Caco-2 (cell line): ENCODE measurements around the gene PDIK1L. TPM values are rescaled to one million over a fixed set of nuclear protein-coding genes. Genes with fewer than 3 reads are reported as not detected.

Experiments used
- BruUV-seq: library from RNA; stranded (reverse); fragments of 400-500 nt; replicated peaks from 2 replicates; lab custom pipeline; 2021; lab: Mats Ljungman, UMichigan
- CTCF ChIA-PET: fragments of 300-600 bp; sonication (Branson Sonifier 250); formaldehyde crosslinking; loops from one replicate; lab custom pipeline; 2022; ENCODE audit warnings: antibody characterized with exemption; lab: Charles Lee
- POLR2A ChIA-PET: fragments of 300-600 bp; sonication (Branson Sonifier 250); formaldehyde crosslinking; loops from one replicate; lab custom pipeline; 2022; ENCODE audit warnings: antibody characterized with exemption; lab: Charles Lee
- DNase-seq, 2 experiments: peaks; one replicate each; pipeline versions ENCODE4 v3.0.0 to v3.0.0-alpha.2; 2020 to 2022
- H3K27me3 ChIP-seq: replicated peaks from 2 replicates; pipeline ENCODE4 v1.6.0; 2011; ENCODE audit warnings: low read length; ENCODE audit not compliant: control insufficient read depth, insufficient read depth
- H3K36me3 ChIP-seq: 2 replicates; pipeline ENCODE4 v1.5.1; 2011; ENCODE audit warnings: low read length; ENCODE audit not compliant: control insufficient read depth, insufficient read depth
- H3K4me1 ChIP-seq: fragments of 250-450 bp; sonication (Bioruptor Pico); 2 replicates; pipeline ENCODE4 v1.5.1; 2020; ENCODE audit warnings: mild to moderate bottlenecking
- H3K4me3 ChIP-seq: 2 replicates; pipeline ENCODE4 v1.5.1; 2011; ENCODE audit warnings: low read depth, mild to moderate bottlenecking, control low read depth, low read length
- H3K9me3 ChIP-seq: fragments of 250-450 bp; sonication (Bioruptor Pico); 2 replicates; pipeline ENCODE4 v1.5.1; 2020; ENCODE audit warnings: mild to moderate bottlenecking, moderate library complexity
- H3K27ac Mint-ChIP-seq: one replicate; pipeline ENCODE4 v1.8.0; 2022; ENCODE audit warnings: mixed read lengths; ENCODE audit not compliant: unreplicated experiment
- H3K27me3 Mint-ChIP-seq: one replicate; pipeline ENCODE4 v1.8.0; 2022; ENCODE audit warnings: mixed read lengths; ENCODE audit not compliant: insufficient read depth, unreplicated experiment
- H3K36me3 Mint-ChIP-seq: one replicate; pipeline ENCODE4 v1.8.0; 2022; ENCODE audit warnings: mild to moderate bottlenecking, mixed read lengths; ENCODE audit not compliant: insufficient read depth, unreplicated experiment
- H3K4me1 Mint-ChIP-seq: one replicate; pipeline ENCODE4 v1.8.0; 2022; ENCODE audit warnings: low read depth, mixed read lengths; ENCODE audit not compliant: unreplicated experiment
- H3K4me3 Mint-ChIP-seq: one replicate; pipeline ENCODE4 v1.8.0; 2022; ENCODE audit warnings: mild to moderate bottlenecking, moderate library complexity, mixed read lengths; ENCODE audit not compliant: unreplicated experiment
- H3K9me3 Mint-ChIP-seq: one replicate; pipeline ENCODE4 v1.8.0; 2022; ENCODE audit warnings: mixed read lengths; ENCODE audit not compliant: unreplicated experiment
- intact Hi-C: fragments of 100-400 bp; cut with micrococcal nuclease; formaldehyde crosslinking; loops from one replicate; pipeline ENCODE4 v1.10.0; 2022; ENCODE audit not compliant: unreplicated experiment
- total RNA-seq: library from RNA; stranded (reverse); gene quantifications from 2 replicates; pipeline ENCODE4 v1.2.3, GENCODE V29; 2022
- TF ChIP-seq, protein P1 (sequence below), 2 experiments: fragments of 200-600 bp in 1 of 2; IDR thresholded peaks; 1 replicate in 1 of 2; 2 replicates in 1 of 2; pipeline versions ENCODE4 v1.5.1 to v1.8.0; 2011 to 2022; ENCODE audit warnings: antibody characterized with exemption in 1 of 2, control low read depth in 1 of 2, inconsistent platforms in 1 of 2, low read depth in 1 of 2, low read length in 1 of 2, mild to moderate bottlenecking in 1 of 2, moderate library complexity in 1 of 2; ENCODE audit not compliant: insufficient read depth in 1 of 2, severe bottlenecking in 1 of 2, unreplicated experiment in 1 of 2

Gene PDIK1L
- total RNA-seq, 1 experiment from 2014 or later = 5.5 TPM

DNA sequence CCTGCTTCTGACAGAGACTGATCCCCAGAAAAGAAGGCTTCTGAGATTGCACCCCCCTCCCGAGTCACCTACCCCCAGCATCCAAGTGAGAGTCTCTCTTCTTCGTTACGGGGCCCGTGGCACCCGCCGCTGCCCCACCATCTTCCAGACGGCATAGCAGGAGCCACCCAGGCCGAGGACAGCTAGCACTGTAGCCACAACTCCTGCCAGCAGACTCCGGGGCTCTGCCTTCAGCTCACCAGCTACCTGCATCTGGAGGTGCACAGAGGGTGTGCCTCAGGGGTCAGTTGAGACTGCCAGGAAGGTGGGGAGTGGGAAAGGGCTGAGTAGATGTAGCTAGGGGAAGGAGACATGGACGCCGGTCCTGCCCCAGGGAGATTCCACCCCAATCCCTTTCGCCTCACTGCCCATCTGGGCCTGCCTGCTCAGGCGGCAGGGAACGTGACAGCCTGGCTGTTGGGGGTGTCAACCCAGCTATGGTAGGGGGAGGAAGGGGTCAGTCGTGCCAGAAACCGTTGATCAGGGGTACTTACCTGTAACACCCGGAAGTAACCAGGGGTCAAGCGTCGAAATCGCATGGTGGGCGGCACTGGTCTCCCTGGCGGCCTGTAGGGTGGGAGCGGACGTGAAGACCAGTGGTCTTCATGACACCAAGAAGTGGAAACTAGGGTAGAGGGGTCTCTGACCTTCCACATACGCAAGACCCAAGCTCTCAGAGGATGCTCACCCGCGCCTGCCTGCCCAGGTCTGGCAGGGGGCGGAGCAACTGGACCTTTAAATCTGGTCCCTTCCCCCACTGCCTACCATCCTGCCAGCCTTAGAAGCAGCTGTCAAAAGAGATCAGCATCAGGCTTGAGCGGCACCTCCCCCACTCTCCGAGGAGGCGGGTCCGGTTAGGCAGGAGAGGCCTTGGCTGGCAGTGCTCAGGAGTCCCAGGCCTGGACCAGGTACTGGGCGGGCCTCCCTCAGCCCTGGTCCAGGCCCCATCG is 59.8 kb downstream of the PDIK1L start, which contains the start of gene ZNF593OS:
Gene ZNF593OS, minus strand, starts transcription at position 749 of the 989 bp plus-strand sequence. Its CDS starts 171 bp downstream, at position 578.
- no peak for DNase-seq
- Histone ChIP-seq H3K27me3 (no peaks in the 10 kb centered on the region), H3K4me1 (no peaks in the 10 kb centered on the region), H3K36me3 (no peaks in the 10 kb centered on the region), H3K4me3 (peak within 1 kb of the TSS; percentile 81), H3K9me3 (no peaks in the 10 kb centered on the region)
- ChIA-PET POLR2A (no interaction called here), CTCF (no interaction called here)
- intact Hi-C loops = no loop called here
- Mint-ChIP-seq H3K9me3 (no peaks in the 10 kb centered on the region), H3K27me3 (no peaks in the 10 kb centered on the region), H3K4me3 (peak within 1 kb of the TSS; percentile 79), H3K4me1 (no peaks in the 10 kb centered on the region), H3K36me3 (peaks cover 9% of the 10 kb centered on the region), H3K27ac (no peak within 1 kb of the TSS)
- no TSS peak for BruUV-seq
- TF ChIP-seq, protein P1, sequence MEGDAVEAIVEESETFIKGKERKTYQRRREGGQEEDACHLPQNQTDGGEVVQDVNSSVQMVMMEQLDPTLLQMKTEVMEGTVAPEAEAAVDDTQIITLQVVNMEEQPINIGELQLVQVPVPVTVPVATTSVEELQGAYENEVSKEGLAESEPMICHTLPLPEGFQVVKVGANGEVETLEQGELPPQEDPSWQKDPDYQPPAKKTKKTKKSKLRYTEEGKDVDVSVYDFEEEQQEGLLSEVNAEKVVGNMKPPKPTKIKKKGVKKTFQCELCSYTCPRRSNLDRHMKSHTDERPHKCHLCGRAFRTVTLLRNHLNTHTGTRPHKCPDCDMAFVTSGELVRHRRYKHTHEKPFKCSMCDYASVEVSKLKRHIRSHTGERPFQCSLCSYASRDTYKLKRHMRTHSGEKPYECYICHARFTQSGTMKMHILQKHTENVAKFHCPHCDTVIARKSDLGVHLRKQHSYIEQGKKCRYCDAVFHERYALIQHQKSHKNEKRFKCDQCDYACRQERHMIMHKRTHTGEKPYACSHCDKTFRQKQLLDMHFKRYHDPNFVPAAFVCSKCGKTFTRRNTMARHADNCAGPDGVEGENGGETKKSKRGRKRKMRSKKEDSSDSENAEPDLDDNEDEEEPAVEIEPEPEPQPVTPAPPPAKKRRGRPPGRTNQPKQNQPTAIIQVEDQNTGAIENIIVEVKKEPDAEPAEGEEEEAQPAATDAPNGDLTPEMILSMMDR (IDR thresholded peaks at IDR 0.05; ENCODE audit: insufficient read depth in 1 of 2, low read depth in 1 of 2, low read length in 1 of 2, severe bottlenecking in 1 of 2, unreplicated experiment in 1 of 2) = no peak

Other genes with a start within 250 kb of the PDIK1L start
- 22.3 and 26.0 TPM in 2 replicates for gene PAQR7, start 236.1 kb upstream of the PDIK1L start, total RNA-seq
- 188 and 207 TPM in 2 replicates for gene STMN1, start 205.4 kb upstream of the PDIK1L start, total RNA-seq
- gene PAFAH2, start 113.8 kb upstream of the PDIK1L start, total RNA-seq = 8.0 and 11.1 TPM in 2 replicates
- gene EXTL1, start 90.0 kb upstream of the PDIK1L start, total RNA-seq = 0.09 and 0.34 TPM in 2 replicates
- gene SLC30A2, start 65.7 kb upstream of the PDIK1L start, total RNA-seq = 1.1 and 3.0 TPM in 2 replicates
- gene TRIM63, start 44.2 kb upstream of the PDIK1L start, total RNA-seq = not detected in 2 replicates
- gene FAM110D, start 47.3 kb downstream of the PDIK1L start, total RNA-seq = 0.12 and 0.16 TPM in 2 replicates
- gene C1orf232, start 57.1 kb downstream of the PDIK1L start, total RNA-seq = not detected in 2 replicates
- gene ZNF593, start 58.1 kb downstream of the PDIK1L start, total RNA-seq = 50.0 and 50.8 TPM in 2 replicates
- 0.45 TPM in 1 of 2 replicates, not detected in the other for gene ZNF593OS, start 60.0 kb downstream of the PDIK1L start, total RNA-seq
- 15.6 and 16.1 TPM in 2 replicates for gene CNKSR1, start 65.7 kb downstream of the PDIK1L start, total RNA-seq
- 0.20 TPM in 1 of 2 replicates, not detected in the other for gene CATSPER4, start 78.8 kb downstream of the PDIK1L start, total RNA-seq
- gene CEP85, start 122.4 kb downstream of the PDIK1L start, total RNA-seq = 19.7 and 22.4 TPM in 2 replicates
- 73.4 and 74.3 TPM in 2 replicates for gene SH3BGRL3, start 168.3 kb downstream of the PDIK1L start, total RNA-seq
- 12.5 TPM in 2 replicates for gene UBXN11, start 194.8 kb downstream of the PDIK1L start, total RNA-seq
- gene CD52, start 206.1 kb downstream of the PDIK1L start, total RNA-seq = not detected in 2 replicates
- gene CRYBG2, start 242.3 kb downstream of the PDIK1L start, total RNA-seq = 63.3 and 66.1 TPM in 2 replicates